ENCODE results near the gene LHPP. TPM values are rescaled to one million over a fixed set of nuclear protein-coding genes. Genes with fewer than 3 reads are reported as not detected.

LHPP gene
- polyA plus RNA-seq, 1 experiment = 7.1 TPM

DNA sequence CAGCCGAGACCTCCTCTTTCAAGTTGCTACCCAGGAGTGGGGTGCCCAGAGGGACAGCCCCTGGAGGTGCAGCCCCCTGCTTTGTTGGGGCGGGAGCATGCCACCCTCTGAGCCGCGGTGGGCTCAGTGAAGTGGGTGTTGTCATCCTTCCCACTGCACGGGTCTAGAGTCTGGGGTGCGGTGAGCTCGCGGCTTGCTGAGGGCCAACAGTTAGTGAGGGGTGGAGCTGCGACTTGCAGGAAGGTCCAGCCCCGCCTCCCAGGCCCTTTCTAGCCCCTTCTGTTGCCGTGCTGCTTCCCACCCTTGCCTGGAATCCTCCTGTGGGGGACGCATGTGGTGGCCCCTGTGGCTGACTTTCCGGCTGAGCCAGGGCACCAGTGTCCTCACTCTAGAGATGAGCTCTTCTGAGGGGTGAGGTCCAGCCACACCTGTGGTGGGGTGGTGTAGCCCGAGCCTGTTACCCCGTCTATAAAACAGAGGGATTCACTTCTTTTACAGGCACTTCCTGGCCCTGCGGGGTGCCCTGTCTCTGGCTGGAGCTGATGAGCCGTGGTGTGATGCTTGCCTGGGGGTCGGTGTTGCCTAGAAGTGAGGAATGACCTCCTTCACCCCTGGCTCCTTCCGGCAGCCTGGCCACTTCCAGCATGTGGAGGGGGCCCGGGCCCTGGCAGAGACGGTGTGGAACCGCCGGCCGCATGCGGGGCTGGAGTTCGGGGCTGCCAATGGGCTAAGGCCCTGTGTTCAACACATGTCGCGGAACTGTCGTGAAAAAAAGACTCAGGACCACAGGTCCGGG lies 154.6 kb downstream of the LHPP start:
- TF ChIP-seq, protein P1, sequence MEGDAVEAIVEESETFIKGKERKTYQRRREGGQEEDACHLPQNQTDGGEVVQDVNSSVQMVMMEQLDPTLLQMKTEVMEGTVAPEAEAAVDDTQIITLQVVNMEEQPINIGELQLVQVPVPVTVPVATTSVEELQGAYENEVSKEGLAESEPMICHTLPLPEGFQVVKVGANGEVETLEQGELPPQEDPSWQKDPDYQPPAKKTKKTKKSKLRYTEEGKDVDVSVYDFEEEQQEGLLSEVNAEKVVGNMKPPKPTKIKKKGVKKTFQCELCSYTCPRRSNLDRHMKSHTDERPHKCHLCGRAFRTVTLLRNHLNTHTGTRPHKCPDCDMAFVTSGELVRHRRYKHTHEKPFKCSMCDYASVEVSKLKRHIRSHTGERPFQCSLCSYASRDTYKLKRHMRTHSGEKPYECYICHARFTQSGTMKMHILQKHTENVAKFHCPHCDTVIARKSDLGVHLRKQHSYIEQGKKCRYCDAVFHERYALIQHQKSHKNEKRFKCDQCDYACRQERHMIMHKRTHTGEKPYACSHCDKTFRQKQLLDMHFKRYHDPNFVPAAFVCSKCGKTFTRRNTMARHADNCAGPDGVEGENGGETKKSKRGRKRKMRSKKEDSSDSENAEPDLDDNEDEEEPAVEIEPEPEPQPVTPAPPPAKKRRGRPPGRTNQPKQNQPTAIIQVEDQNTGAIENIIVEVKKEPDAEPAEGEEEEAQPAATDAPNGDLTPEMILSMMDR (IDR thresholded peaks at IDR 0.05; ENCODE audit: low read depth, low read length) = no peak

DNA sequence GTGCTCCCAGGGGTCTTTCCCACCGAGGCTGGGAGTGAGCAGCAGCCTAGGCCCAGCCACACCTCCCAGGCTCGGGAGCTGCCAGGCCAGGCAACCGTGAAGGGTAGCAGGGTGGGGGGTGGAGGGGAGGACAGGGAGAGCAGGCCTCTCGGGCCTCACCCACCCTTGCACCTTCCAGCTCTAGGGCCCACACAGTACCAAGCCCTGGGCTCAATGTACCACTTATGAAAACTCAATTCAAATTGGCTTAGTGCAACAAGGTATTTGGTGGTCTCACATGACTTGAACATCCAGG lies 155.2 kb downstream of the LHPP start:
- POLR2A ChIA-PET = no interaction called here
- CTCF ChIA-PET = no interaction called here
- Histone ChIP-seq H3K27ac (ENCODE audit: low read depth, low read length) (no peak overlapping the region), H3K9me3 (ENCODE audit: control insufficient read depth, insufficient read depth, low read length) (no peaks in the 10 kb centered on the region; the same call in 1 of the 2 replicates), H3K4me3 (ENCODE audit: low read depth, low read length) (no peak overlapping the region), H3K27me3 (ENCODE audit: control insufficient read depth, insufficient read depth, low read length) (no peaks in the 10 kb centered on the region)
- TF ChIP-seq, protein P1 (IDR thresholded peaks at IDR 0.05; ENCODE audit: low read depth, low read length) = no peak
- DNase-seq (ENCODE audit: low read depth, low spot score) = no peak

More for the DNA sequence above, 154.6 kb downstream of the LHPP start:
- CTCF ChIA-PET = no interaction called here
- no peak for DNase-seq (ENCODE audit: low read depth, low spot score)
- Histone ChIP-seq H3K9me3 (ENCODE audit: control insufficient read depth, insufficient read depth, low read length) (no peaks in the 10 kb centered on the region; the same call in 1 of the 2 replicates), H3K4me3 (ENCODE audit: low read depth, low read length) (no peak overlapping the region), H3K27me3 (ENCODE audit: control insufficient read depth, insufficient read depth, low read length) (no peaks in the 10 kb centered on the region), H3K27ac (ENCODE audit: low read depth, low read length) (no peak overlapping the region)
- POLR2A ChIA-PET = no interaction called here

DNA sequence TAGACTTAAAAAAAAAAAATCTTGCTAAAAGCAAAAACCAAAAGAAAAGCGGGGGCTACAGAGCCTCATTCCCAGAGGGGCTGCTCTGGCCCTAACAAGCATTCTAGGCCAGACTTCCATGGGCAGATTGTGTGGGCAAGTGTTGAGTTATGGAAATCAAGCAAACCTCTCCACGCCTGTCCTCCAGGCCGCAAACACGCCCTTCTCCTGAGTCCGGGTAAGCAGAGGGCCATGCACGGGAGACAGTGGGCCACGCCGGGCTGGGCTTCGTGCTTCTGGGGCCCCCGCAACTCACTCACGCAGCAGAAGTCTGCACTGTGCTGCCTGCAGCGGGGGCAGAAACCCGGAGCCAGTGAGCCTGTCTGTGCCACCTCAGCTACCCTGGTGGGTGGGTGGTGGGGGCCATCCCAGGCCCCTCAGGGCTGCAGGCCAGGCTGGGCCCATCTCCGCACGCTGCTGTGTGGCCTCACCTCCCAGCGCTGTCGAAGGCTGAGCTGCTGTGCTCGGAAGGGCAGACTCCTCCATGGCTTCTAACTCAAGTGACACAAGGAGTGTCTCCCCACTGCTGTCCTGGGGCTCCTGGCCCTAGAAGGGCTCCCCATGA lies 156.9 kb downstream of the LHPP start:
- H3K9me3 ChIP-seq (ENCODE audit: control insufficient read depth, insufficient read depth, low read length) = no peaks in the 10 kb centered on the region; the same call in 1 of the 2 replicates
- TF ChIP-seq, protein P1 (IDR thresholded peaks at IDR 0.05; ENCODE audit: low read depth, low read length) = no peak
- POLR2A ChIA-PET = no interaction called here
- CTCF ChIA-PET = no interaction called here
- H3K27me3 ChIP-seq (ENCODE audit: control insufficient read depth, insufficient read depth, low read length) = no peaks in the 10 kb centered on the region
- no peak for DNase-seq (ENCODE audit: low read depth, low spot score)
- no peak overlapping the region for H3K4me3 ChIP-seq (ENCODE audit: low read depth, low read length)
- no peak overlapping the region for H3K27ac ChIP-seq (ENCODE audit: low read depth, low read length)

DNA sequence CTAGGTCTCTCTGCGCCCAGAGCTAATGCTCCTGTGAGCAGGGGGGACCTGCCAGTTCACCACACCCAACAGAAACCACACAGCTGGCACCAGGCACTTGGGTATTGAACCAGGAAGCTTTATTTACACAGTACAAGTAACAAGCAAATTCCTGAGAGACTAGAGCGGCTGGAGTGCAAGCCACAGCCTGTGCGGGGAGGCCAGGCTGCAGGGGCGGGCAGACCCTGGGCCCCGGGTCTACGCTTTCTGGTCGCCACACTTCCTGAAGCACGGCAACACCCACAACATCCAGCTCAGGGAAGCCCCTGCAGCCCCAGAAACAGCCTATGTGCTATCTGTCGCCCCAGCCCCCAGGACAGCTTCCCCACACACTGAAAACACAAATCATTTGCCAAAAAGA lies 157.6 kb downstream of the LHPP start:
- DNase-seq (ENCODE audit: low read depth, low spot score) = no peak
- peak overlapping the region; percentile 11 for H3K27ac ChIP-seq (ENCODE audit: low read depth, low read length)
- H3K27me3 ChIP-seq (ENCODE audit: control insufficient read depth, insufficient read depth, low read length) = no peaks in the 10 kb centered on the region
- TF ChIP-seq, protein P1 (IDR thresholded peaks at IDR 0.05; ENCODE audit: low read depth, low read length) = no peak
- no peaks in the 10 kb centered on the region; the same call in 1 of the 2 replicates for H3K9me3 ChIP-seq (ENCODE audit: control insufficient read depth, insufficient read depth, low read length)
- ChIA-PET POLR2A (interaction anchor here (0.5 kb wide), 1 partner anchor 106 kb away, joined by 5 read pairs; no protein-coding TSS in a partner anchor), CTCF (no interaction called here)
- H3K4me3 ChIP-seq (ENCODE audit: low read depth, low read length) = no peak overlapping the region

DNA sequence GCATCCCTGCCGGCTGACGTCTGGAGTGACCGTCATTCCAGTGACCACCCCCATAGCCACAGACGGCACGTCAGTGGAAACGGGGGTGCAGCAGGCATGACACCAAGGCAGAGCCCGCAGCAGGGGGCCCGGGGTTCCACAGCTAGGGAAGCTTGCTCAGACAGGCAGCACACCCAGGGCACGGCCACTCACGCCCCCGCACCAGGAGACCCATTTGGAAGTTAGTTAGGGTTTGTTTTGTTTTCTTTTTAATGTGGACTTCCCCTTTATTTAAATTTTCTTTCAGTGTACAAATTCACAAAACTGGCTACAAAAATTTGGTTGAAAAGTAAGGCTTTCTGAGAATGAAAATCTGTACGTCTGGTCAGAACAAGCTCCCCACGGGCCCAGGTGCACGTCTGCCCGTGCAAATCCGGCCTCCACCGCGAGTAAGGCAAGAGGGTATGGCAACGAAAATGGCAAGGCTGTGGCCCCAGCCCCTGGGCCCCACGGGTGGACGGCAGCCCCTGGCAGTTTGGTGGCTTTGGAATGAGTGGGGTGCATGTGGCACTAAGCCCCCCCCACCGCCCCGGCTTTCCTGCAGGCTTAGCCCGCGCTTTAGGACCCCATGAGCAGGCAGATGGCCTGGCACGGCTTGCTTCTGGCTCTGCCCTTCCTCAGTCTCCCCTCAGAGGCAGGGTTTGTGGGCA lies 158.3 kb downstream of the LHPP start:
- Histone ChIP-seq H3K9me3 (ENCODE audit: control insufficient read depth, insufficient read depth, low read length) (no peaks in the 10 kb centered on the region; the same call in 1 of the 2 replicates), H3K4me3 (ENCODE audit: low read depth, low read length) (no peak overlapping the region), H3K27me3 (ENCODE audit: control insufficient read depth, insufficient read depth, low read length) (no peaks in the 10 kb centered on the region), H3K27ac (ENCODE audit: low read depth, low read length) (no peak overlapping the region)
- ChIA-PET CTCF (no interaction called here), POLR2A (no interaction called here)
- DNase-seq (ENCODE audit: low read depth, low spot score) = no peak
- TF ChIP-seq, protein P1 (IDR thresholded peaks at IDR 0.05; ENCODE audit: low read depth, low read length) = no peak
